HepG2 (cell line): ENCODE measurements around the gene NKAIN2.

Experiments
- ARID3A ChIP-seq: IDR thresholded peaks from 2 replicates; pipeline ENCODE4 v1.6.1; 2012; ENCODE audit warnings: low read depth, low read length, improper control_type of control experiment
- CTCF ChIP-seq: sonication (generic); formaldehyde crosslinking; IDR thresholded peaks from 2 replicates; pipeline ENCODE4 v1.5.0; 2020; ENCODE audit warnings: mild to moderate bottlenecking, missing genetic modification reagents, moderate library complexity
- MYC ChIP-seq: sonication (generic); formaldehyde crosslinking; IDR thresholded peaks from 2 replicates; pipeline ENCODE4 v1.9.0; 2021; ENCODE audit warnings: missing genetic modification reagents, borderline replicate concordance
- NAIF1 ChIP-seq: sonication (generic); formaldehyde crosslinking; IDR thresholded peaks from 2 replicates; pipeline ENCODE4 v1.5.0; 2020; ENCODE audit warnings: mild to moderate bottlenecking, missing genetic modification reagents, borderline replicate concordance
- ZNF879 ChIP-seq: sonication (generic); formaldehyde crosslinking; IDR thresholded peaks from 2 replicates; pipeline ENCODE4 v1.8.1; 2023; ENCODE audit warnings: missing genetic modification reagents

DNA sequence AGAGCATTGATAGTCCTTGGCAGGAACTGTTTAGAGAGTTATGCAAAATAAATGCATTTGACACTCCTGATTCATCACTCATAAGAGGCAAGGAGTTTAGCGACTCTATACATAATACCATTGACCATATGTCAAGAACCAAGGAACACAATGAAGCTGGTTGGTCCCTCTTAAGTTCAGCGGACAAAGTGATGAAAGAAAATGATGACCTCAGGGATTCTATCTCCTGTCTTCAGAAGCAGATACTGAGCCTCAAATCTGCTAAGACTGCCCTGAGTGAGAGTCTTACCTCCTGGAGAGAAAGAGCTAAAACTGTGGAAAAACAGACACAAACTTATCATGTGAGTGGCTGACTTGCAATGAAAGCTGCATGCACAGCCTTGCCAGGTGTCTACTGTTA, 9.5 kb upstream of the NKAIN2 start:
- no peak for TF ChIP-seq MYC
- TF ChIP-seq NAIF1 (CRISPR knock-in tag), result no peak
- no peak for TF ChIP-seq ARID3A
- no peak for TF ChIP-seq CTCF (CRISPR knock-in tag)
- TF ChIP-seq ZNF879 (CRISPR knock-in tag), result no peak
